ENCODE data around the gene CDK5. TPM values are rescaled to one million over a fixed set of nuclear protein-coding genes. Genes with fewer than 3 reads are reported as not detected.

Gene CDK5
- total and polyA plus RNA-seq, 2 of the 13 experiments (the other 11 are each of a cell fraction or from before 2014, with no cell fraction given) = 16.4 to 21.3 TPM

DNA sequence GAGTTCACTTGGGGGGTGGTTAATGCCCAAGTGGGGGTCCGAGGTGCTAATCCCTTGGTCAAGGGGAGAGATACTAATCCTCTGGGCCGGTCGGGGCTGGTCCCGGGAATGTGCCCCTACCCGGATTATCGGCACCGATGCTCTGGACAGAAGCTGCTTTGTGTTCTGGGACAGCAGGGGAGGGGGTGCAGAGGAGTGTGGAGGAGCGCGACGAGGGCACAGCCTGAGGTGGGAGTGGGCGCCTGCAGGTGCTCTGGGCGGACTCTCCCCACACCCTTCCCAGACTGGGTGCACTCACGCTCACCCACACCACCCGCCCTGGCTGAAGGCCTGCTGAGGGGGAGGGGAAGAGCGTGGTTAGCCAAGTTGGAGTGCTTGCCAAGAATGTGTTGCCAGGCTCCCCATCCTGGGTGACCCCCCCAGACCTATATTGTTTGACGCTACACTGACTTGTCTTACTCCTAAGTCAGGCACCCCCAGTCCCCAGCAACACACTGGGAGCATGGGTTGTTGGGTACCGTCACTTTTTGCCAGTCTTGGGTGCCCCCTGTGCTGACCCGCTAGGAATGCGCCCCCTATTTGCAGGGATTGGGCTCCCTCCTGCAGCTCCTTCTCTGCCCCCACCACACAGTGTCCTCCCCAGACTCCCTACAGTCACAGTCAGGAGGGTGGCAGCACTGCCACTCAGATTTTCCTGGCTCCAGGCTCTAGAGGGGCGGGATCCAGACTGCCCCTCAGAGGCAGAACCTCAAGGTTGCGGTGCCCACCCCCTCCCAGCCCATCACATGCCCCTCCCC, 2.9 kb upstream of the CDK5 start:
- in situ Hi-C loops (cut with HindIII; ENCODE audit: extremely low pct_ligation_motif_present, low pct_unique_long_range_greater_than_20kb) (no loop called here), intact Hi-C loops (cut with micrococcal nuclease; ENCODE audit: unreplicated experiment) (no loop called here)
- ChIA-PET POLR2A (interaction anchor here (1.4 to 4.4 kb wide), 4 partner anchors 21 to 33 kb away, joined by 4 to 144 read pairs (median 7); partner anchors contain the start of genes ABCB8, AGAP3, FASTK and TMUB1), CTCF (ENCODE audit: low intra/inter-chr PET ratio, low total read pairs) (interaction anchor here (0.8 kb wide), 1 partner anchor 50 kb away, joined by 3 read pairs; no protein-coding TSS in a partner anchor)
- Histone ChIP-seq H2AFZ (ENCODE audit: low read length) (no peak overlapping the region), H3K27me3 (ENCODE audit: control insufficient read depth in 1 of 2, insufficient read depth in 2 of 2, low read length in 2 of 2) (no peaks in the 10 kb centered on the region; a peak in 1 of 5 replicates), H3K9ac (ENCODE audit: insufficient read depth, low read depth, low read length) (peak overlapping the region; percentile 71), H3K79me2 (ENCODE audit: insufficient read depth, low read length) (peaks cover 16% of the 10 kb centered on the region), H4K20me1 (ENCODE audit: insufficient read depth, low read length) (peaks cover 4% of the 10 kb centered on the region; the same call in 1 of the 2 replicates), H3K9me3 (ENCODE audit: low read length) (no peaks in the 10 kb centered on the region), H3K27ac (ENCODE audit: extremely low read length, insufficient read depth, low read length) (peak overlapping the region; percentile 86), H3K4me3 (replicated peaks in 1 of 3; ENCODE audit: insufficient read depth in 1 of 3, low read depth in 2 of 3, low read length in 3 of 3) (peak overlapping the region; percentile 69 to 92 (median 90)), H3K36me3 (replicated peaks in 1 of 2; ENCODE audit: control insufficient read depth in 1 of 2, insufficient read depth in 2 of 2, low read length in 2 of 2) (peaks cover 3 to 14% of the 10 kb centered on the region in 2 experiments; a peak in 4 of 5 replicates), H3K4me2 (ENCODE audit: low read depth, low read length) (peak overlapping the region; percentile 98), H3K4me1 (ENCODE audit: insufficient read depth, low read length) (peaks cover 61% of the 10 kb centered on the region)
- ATAC-seq (no peak), DNase-seq (ENCODE audit: low spot score) (peak; percentile 42), FAIRE-seq (no peak)
- BruUV-seq (replicated peaks) = no TSS peak
- 1% methylated on average over 7 of the region's 21 CpGs for WGBS (ENCODE audit: low lambda C conversion rate)
- no peak for TF ChIP-seq ESRRA (CRISPR knock-in tag; IDR thresholded peaks at IDR 0.05; ENCODE audit: low read depth)
- TF ChIP-seq, protein P1, sequence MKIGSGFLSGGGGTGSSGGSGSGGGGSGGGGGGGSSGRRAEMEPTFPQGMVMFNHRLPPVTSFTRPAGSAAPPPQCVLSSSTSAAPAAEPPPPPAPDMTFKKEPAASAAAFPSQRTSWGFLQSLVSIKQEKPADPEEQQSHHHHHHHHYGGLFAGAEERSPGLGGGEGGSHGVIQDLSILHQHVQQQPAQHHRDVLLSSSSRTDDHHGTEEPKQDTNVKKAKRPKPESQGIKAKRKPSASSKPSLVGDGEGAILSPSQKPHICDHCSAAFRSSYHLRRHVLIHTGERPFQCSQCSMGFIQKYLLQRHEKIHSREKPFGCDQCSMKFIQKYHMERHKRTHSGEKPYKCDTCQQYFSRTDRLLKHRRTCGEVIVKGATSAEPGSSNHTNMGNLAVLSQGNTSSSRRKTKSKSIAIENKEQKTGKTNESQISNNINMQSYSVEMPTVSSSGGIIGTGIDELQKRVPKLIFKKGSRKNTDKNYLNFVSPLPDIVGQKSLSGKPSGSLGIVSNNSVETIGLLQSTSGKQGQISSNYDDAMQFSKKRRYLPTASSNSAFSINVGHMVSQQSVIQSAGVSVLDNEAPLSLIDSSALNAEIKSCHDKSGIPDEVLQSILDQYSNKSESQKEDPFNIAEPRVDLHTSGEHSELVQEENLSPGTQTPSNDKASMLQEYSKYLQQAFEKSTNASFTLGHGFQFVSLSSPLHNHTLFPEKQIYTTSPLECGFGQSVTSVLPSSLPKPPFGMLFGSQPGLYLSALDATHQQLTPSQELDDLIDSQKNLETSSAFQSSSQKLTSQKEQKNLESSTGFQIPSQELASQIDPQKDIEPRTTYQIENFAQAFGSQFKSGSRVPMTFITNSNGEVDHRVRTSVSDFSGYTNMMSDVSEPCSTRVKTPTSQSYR (CRISPR knock-in tag; IDR thresholded peaks at IDR 0.05; ENCODE audit: borderline replicate concordance) = peak; percentile 62
- peak; percentile 9; the same call in 1 of the 2 replicates for TF ChIP-seq RXRA (CRISPR knock-in tag; IDR thresholded peaks at IDR 0.05)
- TF ChIP-seq, protein P2, sequence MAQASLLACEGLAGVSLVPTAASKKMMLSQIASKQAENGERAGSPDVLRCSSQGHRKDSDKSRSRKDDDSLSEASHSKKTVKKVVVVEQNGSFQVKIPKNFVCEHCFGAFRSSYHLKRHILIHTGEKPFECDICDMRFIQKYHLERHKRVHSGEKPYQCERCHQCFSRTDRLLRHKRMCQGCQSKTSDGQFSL (CRISPR knock-in tag; IDR thresholded peaks at IDR 0.05) = peak; percentile 51; the same call in 1 of the 2 replicates
- TF ChIP-seq, protein P3, sequence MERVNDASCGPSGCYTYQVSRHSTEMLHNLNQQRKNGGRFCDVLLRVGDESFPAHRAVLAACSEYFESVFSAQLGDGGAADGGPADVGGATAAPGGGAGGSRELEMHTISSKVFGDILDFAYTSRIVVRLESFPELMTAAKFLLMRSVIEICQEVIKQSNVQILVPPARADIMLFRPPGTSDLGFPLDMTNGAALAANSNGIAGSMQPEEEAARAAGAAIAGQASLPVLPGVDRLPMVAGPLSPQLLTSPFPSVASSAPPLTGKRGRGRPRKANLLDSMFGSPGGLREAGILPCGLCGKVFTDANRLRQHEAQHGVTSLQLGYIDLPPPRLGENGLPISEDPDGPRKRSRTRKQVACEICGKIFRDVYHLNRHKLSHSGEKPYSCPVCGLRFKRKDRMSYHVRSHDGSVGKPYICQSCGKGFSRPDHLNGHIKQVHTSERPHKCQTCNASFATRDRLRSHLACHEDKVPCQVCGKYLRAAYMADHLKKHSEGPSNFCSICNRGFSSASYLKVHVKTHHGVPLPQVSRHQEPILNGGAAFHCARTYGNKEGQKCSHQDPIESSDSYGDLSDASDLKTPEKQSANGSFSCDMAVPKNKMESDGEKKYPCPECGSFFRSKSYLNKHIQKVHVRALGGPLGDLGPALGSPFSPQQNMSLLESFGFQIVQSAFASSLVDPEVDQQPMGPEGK (CRISPR knock-in tag; IDR thresholded peaks at IDR 0.05) = peak; percentile 47; the same call in 1 of the 2 replicates
- TF ChIP-seq ZNF749 (CRISPR knock-in tag; IDR thresholded peaks at IDR 0.05; ENCODE audit: borderline replicate concordance) = 0 out of 2 replicates have a peak, but pooled peaks have one; percentile 19
- peak; percentile 2; the same call in 1 of the 2 replicates for TF ChIP-seq ZNF891 (CRISPR knock-in tag; IDR thresholded peaks at IDR 0.05)
- 0 out of 2 replicates have a peak, but pooled peaks have one; percentile 7 for TF ChIP-seq ZNF501 (CRISPR knock-in tag; IDR thresholded peaks at IDR 0.05)
- no peak for TF ChIP-seq KAT2B (IDR thresholded peaks at IDR 0.05; ENCODE audit: borderline replicate concordance, low read depth, low read length)
- no peak for TF ChIP-seq RORA (CRISPR knock-in tag; IDR thresholded peaks at IDR 0.05)
- TF ChIP-seq ZNF773 (CRISPR knock-in tag; IDR thresholded peaks at IDR 0.05; ENCODE audit: borderline replicate concordance) = no peak
- TF ChIP-seq, protein P4, sequence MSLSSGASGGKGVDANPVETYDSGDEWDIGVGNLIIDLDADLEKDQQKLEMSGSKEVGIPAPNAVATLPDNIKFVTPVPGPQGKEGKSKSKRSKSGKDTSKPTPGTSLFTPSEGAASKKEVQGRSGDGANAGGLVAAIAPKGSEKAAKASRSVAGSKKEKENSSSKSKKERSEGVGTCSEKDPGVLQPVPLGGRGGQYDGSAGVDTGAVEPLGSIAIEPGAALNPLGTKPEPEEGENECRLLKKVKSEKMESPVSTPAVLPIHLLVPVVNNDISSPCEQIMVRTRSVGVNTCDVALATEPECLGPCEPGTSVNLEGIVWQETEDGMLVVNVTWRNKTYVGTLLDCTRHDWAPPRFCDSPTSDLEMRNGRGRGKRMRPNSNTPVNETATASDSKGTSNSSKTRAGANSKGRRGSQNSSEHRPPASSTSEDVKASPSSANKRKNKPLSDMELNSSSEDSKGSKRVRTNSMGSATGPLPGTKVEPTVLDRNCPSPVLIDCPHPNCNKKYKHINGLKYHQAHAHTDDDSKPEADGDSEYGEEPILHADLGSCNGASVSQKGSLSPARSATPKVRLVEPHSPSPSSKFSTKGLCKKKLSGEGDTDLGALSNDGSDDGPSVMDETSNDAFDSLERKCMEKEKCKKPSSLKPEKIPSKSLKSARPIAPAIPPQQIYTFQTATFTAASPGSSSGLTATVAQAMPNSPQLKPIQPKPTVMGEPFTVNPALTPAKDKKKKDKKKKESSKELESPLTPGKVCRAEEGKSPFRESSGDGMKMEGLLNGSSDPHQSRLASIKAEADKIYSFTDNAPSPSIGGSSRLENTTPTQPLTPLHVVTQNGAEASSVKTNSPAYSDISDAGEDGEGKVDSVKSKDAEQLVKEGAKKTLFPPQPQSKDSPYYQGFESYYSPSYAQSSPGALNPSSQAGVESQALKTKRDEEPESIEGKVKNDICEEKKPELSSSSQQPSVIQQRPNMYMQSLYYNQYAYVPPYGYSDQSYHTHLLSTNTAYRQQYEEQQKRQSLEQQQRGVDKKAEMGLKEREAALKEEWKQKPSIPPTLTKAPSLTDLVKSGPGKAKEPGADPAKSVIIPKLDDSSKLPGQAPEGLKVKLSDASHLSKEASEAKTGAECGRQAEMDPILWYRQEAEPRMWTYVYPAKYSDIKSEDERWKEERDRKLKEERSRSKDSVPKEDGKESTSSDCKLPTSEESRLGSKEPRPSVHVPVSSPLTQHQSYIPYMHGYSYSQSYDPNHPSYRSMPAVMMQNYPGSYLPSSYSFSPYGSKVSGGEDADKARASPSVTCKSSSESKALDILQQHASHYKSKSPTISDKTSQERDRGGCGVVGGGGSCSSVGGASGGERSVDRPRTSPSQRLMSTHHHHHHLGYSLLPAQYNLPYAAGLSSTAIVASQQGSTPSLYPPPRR (CRISPR knock-in tag; IDR thresholded peaks at IDR 0.05; ENCODE audit: borderline replicate concordance) = no peak

All from HepG2 (cell line).